CD14-positive monocyte (primary cell): ENCODE measurements around the gene PIAS4. TPM values are rescaled to one million over a fixed set of nuclear protein-coding genes. Genes with fewer than 3 reads are reported as not detected.

Source experiments
- DNase-seq, 3 donors: peaks; one replicate each; pipeline ENCODE4 v3.0.0-alpha.2; 2011 to 2022
- H2AFZ ChIP-seq: 2 replicates; pipeline ENCODE4 v1.6.0; 2012; ENCODE audit warnings: mild to moderate bottlenecking, low read depth, low read length, inconsistent platforms; ENCODE audit not compliant: insufficient read depth, poor library complexity, severe bottlenecking
- H3K27ac ChIP-seq, 2 donors: 1 replicate in 1 of 2; 2 replicates in 1 of 2; pipeline ENCODE4 v1.5.1; 2012 to 2013; ENCODE audit warnings: low read length in 2 of 2, control low read depth in 1 of 2, inconsistent platforms in 1 of 2, low read depth in 1 of 2, mild to moderate bottlenecking in 1 of 2
- H3K27me3 ChIP-seq, 2 donors: one replicate each; pipeline versions ENCODE4 v1.6.0 to v1.6.1; 2011 to 2013; ENCODE audit warnings: low read length in 2 of 2; ENCODE audit not compliant: control insufficient read depth in 2 of 2, insufficient read depth in 2 of 2
- H3K36me3 ChIP-seq, 2 donors: replicated peaks in 1 of 2; 1 replicate in 1 of 2; 2 replicates in 1 of 2; pipeline versions ENCODE4 v1.5.1 to v1.6.1; 2012 to 2013; ENCODE audit warnings: low read length in 2 of 2, control low read depth in 1 of 2, inconsistent platforms in 1 of 2, mild to moderate bottlenecking in 1 of 2; ENCODE audit not compliant: insufficient read depth in 2 of 2, control insufficient read depth in 1 of 2
- H3K4me1 ChIP-seq, 2 donors: 1 replicate in 1 of 2; 2 replicates in 1 of 2; pipeline versions ENCODE4 v1.5.1 to v1.6.1; 2012 to 2013; ENCODE audit warnings: low read length in 2 of 2, control low read depth in 1 of 2, inconsistent platforms in 1 of 2, mild to moderate bottlenecking in 1 of 2, moderate library complexity in 1 of 2; ENCODE audit not compliant: insufficient read depth in 2 of 2, control insufficient read depth in 1 of 2
- H3K4me2 ChIP-seq: replicated peaks from 2 replicates; pipeline ENCODE3; 2012; ENCODE audit warnings: low read length, moderate library complexity, mild to moderate bottlenecking; ENCODE audit not compliant: poor library complexity, severe bottlenecking; ENCODE audit errors: extremely low read depth
- H3K4me3 ChIP-seq, 3 experiments: fragments of 200-600 bp in 1 of 3; sonication (generic) in 1 of 3; replicated peaks in 1 of 3; 1 replicate in 2 of 3; 2 replicates in 1 of 3; pipeline ENCODE4 v1.5.1; 2011 to 2013; ENCODE audit warnings: low read length in 3 of 3, mild to moderate bottlenecking in 3 of 3, control low read depth in 2 of 3, low read depth in 2 of 3, inconsistent platforms in 1 of 3, moderate library complexity in 1 of 3
- H3K79me2 ChIP-seq: 2 replicates; pipeline ENCODE4 v1.6.0; 2012; ENCODE audit warnings: mild to moderate bottlenecking, control low read depth, inconsistent platforms, low read length, moderate library complexity; ENCODE audit not compliant: insufficient read depth
- H3K9ac ChIP-seq: 2 replicates; pipeline ENCODE4 v1.6.0; 2017; ENCODE audit warnings: low read length, mild to moderate bottlenecking; ENCODE audit not compliant: insufficient read depth, poor library complexity, severe bottlenecking
- H3K9me3 ChIP-seq, 2 donors: replicated peaks in 1 of 2; 1 replicate in 1 of 2; 2 replicates in 1 of 2; pipeline versions ENCODE4 v1.5.1 to v1.6.1; 2012 to 2013; ENCODE audit warnings: low read length in 2 of 2, control low read depth in 1 of 2; ENCODE audit not compliant: control insufficient read depth in 1 of 2, insufficient read depth in 1 of 2
- H4K20me1 ChIP-seq: 2 replicates; pipeline ENCODE4 v1.6.0; 2012; ENCODE audit warnings: mild to moderate bottlenecking, low read length, control low read depth, moderate library complexity; ENCODE audit not compliant: insufficient read depth
- H3K27ac Mint-ChIP-seq, 7 donors: one replicate each; pipeline ENCODE4 v1.8.0; 2020; ENCODE audit warnings: mild to moderate bottlenecking in 7 of 7, mixed read lengths in 7 of 7, moderate library complexity in 6 of 7, inconsistent platforms in 2 of 7
- H3K27me3 Mint-ChIP-seq, 3 donors: one replicate each; pipeline ENCODE4 v1.8.0; 2021 to 2022; ENCODE audit warnings: low read depth in 3 of 3, mild to moderate bottlenecking in 3 of 3, mixed read lengths in 3 of 3, moderate library complexity in 3 of 3, inconsistent platforms in 1 of 3
- H3K36me3 Mint-ChIP-seq, 2 donors: one replicate each; pipeline ENCODE4 v1.8.0; 2020; ENCODE audit warnings: mixed read lengths in 2 of 2, inconsistent platforms in 1 of 2, mild to moderate bottlenecking in 1 of 2
- H3K4me1 Mint-ChIP-seq: one replicate; pipeline ENCODE4 v1.8.0; 2020; ENCODE audit warnings: mild to moderate bottlenecking, mixed read lengths
- H3K4me3 Mint-ChIP-seq, 2 donors: one replicate each; pipeline ENCODE4 v1.8.0; 2020; ENCODE audit warnings: mild to moderate bottlenecking in 2 of 2, mixed read lengths in 2 of 2, moderate library complexity in 1 of 2
- H3K9me3 Mint-ChIP-seq, 7 donors: one replicate each; pipeline ENCODE4 v1.8.0; 2020 to 2022; ENCODE audit warnings: mixed read lengths in 7 of 7, mild to moderate bottlenecking in 6 of 7, moderate library complexity in 6 of 7, inconsistent platforms in 2 of 7
- CTCF ChIP-seq: fragments of 200-600 bp; IDR thresholded peaks from one replicate; pipeline ENCODE4 v1.8.0; 2022; ENCODE audit warnings: antibody characterized with exemption, mild to moderate bottlenecking
- WGBS: methylation state at CpG from one replicate; pipeline ENCODE4 v1.1.5; 2013; ENCODE audit warnings: missing lambda C conversion rate; ENCODE audit not compliant: insufficient coverage; 5-methylcytosine and 5-hydroxymethylcytosine counted together
- intact Hi-C, 2 donors: fragments of 100-400 bp; cut with micrococcal nuclease; formaldehyde crosslinking; loops; one replicate each; pipeline versions ENCODE4 v1.15.0 to v1.15.1; 2023
- polyA plus RNA-seq, 3 donors: library from polyadenylated mRNA; depleted of rRNA in 1 of 3; unstranded in 2 of 3; stranded (reverse) in 1 of 3; fragments of 300-500 nt in 2 of 3; fragments of >200 nt in 1 of 3; fragmentation: Illumina TruSeq in 2 of 3; gene quantifications; 1 replicate in 2 of 3; 2 replicates in 1 of 3; pipeline ENCODE4 v1.2.3, GENCODE V29; 2012 to 2021

Gene PIAS4
- polyA plus RNA-seq, 3 donors, result 2.3 to 8.1 (median 5.9) TPM

GRCh38 chr19:4061683-4062418 is 54.3 kb downstream of the PIAS4 start:
- H3K4me3 Mint-ChIP-seq, result peak overlapping the region; percentile 73 to 89

More at GRCh38 chr19:4061683-4062418, 54.3 kb downstream of the PIAS4 start:
- H3K9ac ChIP-seq, result peak overlapping the region; percentile 82
- no peaks in the 10 kb centered on the region for H3K9me3 Mint-ChIP-seq
- peak overlapping the region; percentile 5 to 93 (median 35) for H3K4me3 ChIP-seq
- no peak overlapping the region for H2AFZ ChIP-seq
- H3K36me3 ChIP-seq, result peaks cover 11 to 17% of the 10 kb centered on the region in 2 donors
- DNase-seq, result peak in 1 of 3 donors; percentile 30
- intact Hi-C loops, result loop anchor here in 1 of 2 donors (5.0 kb wide), 1 partner anchor 55 kb away; the partner anchor contains the start of gene PIAS4
- peaks cover 0 to 2% (median 1%) of the 10 kb centered on the region in 3 donors for H3K27me3 Mint-ChIP-seq
- peak overlapping the region; percentile 89 for H3K4me2 ChIP-seq
- H3K9me3 ChIP-seq, result no peaks in the 10 kb centered on the region
- H3K79me2 ChIP-seq, result peaks cover 87% of the 10 kb centered on the region
- peaks cover 57% of the 10 kb centered on the region for H4K20me1 ChIP-seq
- peak overlapping the region; percentile 82 to 100 (median 89) for H3K27ac Mint-ChIP-seq
- H3K4me1 Mint-ChIP-seq, result peaks cover 52% of the 10 kb centered on the region
- H3K36me3 Mint-ChIP-seq, result peaks cover 18 to 25% of the 10 kb centered on the region in 2 donors
- WGBS, result 76% methylated on average over 25 of the region's 29 CpGs
- peaks cover 73 to 77% of the 10 kb centered on the region in 2 donors for H3K4me1 ChIP-seq
- H3K27me3 ChIP-seq, result no peaks in the 10 kb centered on the region
- H3K27ac ChIP-seq, result peak overlapping the region; percentile 97
- TF ChIP-seq CTCF, result no peak
